ENCODE data around the gene PAIP2. TPM values are rescaled to one million over a fixed set of nuclear protein-coding genes. Genes with fewer than 3 reads are reported as not detected.
"Not testable (repeated sequence)": the region's sequence is repeated elsewhere in the genome, so short reads cannot be mapped to it uniquely, and the experiment has no call there.

Gene PAIP2
- total RNA-seq, 4 donors from 2014 or later = 73.6 to 111 (median 97.0) TPM

DNA sequence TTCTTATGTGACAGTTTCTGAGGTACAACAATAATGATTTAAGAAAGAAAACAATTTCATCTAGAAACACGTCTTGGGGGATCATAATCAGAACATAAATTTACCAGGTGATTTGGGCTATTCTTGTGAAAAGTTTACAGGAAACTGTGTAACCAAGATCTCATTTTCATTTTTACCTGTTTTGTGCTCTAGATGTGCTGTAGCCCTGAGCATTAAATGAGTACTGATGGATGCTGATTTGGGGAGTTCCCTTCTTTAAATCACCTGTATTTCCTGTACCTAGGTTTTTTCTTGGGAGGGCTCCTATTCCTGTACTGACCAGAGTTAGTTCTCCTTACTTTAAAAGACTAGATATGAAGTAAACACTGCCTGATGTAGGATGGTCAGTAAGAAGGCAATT, 35.5 kb upstream of the PAIP2 start:
- peaks cover 92 to 100% (median 100%) of the 10 kb centered on the region in 4 donors for H3K4me1 ChIP-seq
- H3K9me3 ChIP-seq = no peaks in the 10 kb centered on the region
- no peak overlapping the region for H3K4me3 ChIP-seq
- WGBS = 13% methylated on average over 1 of the region's 1 CpG
- H3K27ac ChIP-seq (replicated peaks in 1 of 4) = no peak overlapping the region
- intact Hi-C loops (cut with DNase I) = no loop called here
- TF ChIP-seq, protein P1, sequence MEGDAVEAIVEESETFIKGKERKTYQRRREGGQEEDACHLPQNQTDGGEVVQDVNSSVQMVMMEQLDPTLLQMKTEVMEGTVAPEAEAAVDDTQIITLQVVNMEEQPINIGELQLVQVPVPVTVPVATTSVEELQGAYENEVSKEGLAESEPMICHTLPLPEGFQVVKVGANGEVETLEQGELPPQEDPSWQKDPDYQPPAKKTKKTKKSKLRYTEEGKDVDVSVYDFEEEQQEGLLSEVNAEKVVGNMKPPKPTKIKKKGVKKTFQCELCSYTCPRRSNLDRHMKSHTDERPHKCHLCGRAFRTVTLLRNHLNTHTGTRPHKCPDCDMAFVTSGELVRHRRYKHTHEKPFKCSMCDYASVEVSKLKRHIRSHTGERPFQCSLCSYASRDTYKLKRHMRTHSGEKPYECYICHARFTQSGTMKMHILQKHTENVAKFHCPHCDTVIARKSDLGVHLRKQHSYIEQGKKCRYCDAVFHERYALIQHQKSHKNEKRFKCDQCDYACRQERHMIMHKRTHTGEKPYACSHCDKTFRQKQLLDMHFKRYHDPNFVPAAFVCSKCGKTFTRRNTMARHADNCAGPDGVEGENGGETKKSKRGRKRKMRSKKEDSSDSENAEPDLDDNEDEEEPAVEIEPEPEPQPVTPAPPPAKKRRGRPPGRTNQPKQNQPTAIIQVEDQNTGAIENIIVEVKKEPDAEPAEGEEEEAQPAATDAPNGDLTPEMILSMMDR (IDR thresholded peaks at IDR 0.05) = no peak
- TF ChIP-seq POLR2A (IDR thresholded peaks at IDR 0.05; ENCODE audit: low read depth) = no peak
- H3K36me3 ChIP-seq = no peaks in the 10 kb centered on the region
- no peak for DNase-seq (ENCODE audit: extremely low spot score)
- H3K27me3 ChIP-seq = no peaks in the 10 kb centered on the region

- no peak for DNase-seq (ENCODE audit: extremely low spot score)
- Histone ChIP-seq H3K9me3 (no peaks in the 10 kb centered on the region), H3K27ac (replicated peaks in 1 of 4) (no peak overlapping the region), H3K27me3 (no peaks in the 10 kb centered on the region), H3K4me1 (peaks cover 88 to 100% (median 99%) of the 10 kb centered on the region in 4 donors), H3K36me3 (no peaks in the 10 kb centered on the region), H3K4me3 (no peak overlapping the region)
- intact Hi-C loops (cut with DNase I) = no loop called here
- TF ChIP-seq EP300 (IDR thresholded peaks at IDR 0.05) (no peak), POLR2AphosphoS5 (IDR thresholded peaks at IDR 0.05) (no peak), POLR2A (IDR thresholded peaks at IDR 0.05; ENCODE audit: low read depth) (no peak)
- TF ChIP-seq, protein P1 (IDR thresholded peaks at IDR 0.05) = no peak
- 49% methylated on average over 3 of the region's 3 CpGs for WGBS
Measured at GRCh38 chr5:139306628-139307379, 34.9 kb upstream of the PAIP2 start.

- no peaks in the 10 kb centered on the region for H3K36me3 ChIP-seq
- H3K4me3 ChIP-seq = no peak overlapping the region
- H3K27ac ChIP-seq (replicated peaks in 1 of 4) = no peak overlapping the region
- no peak for DNase-seq (ENCODE audit: extremely low spot score)
- no peaks in the 10 kb centered on the region for H3K27me3 ChIP-seq
- no peaks in the 10 kb centered on the region for H3K9me3 ChIP-seq
- peaks cover 83 to 100% (median 98%) of the 10 kb centered on the region in 4 donors for H3K4me1 ChIP-seq
- intact Hi-C loops (cut with DNase I) = no loop called here
- no peak for TF ChIP-seq POLR2AphosphoS5 (IDR thresholded peaks at IDR 0.05)
- TF ChIP-seq EP300 (IDR thresholded peaks at IDR 0.05) = no peak
- TF ChIP-seq, protein P1 (IDR thresholded peaks at IDR 0.05) = no peak
- TF ChIP-seq POLR2A (IDR thresholded peaks at IDR 0.05; ENCODE audit: low read depth) = no peak
Measured at GRCh38 chr5:139308797-139309196, 32.9 kb upstream of the PAIP2 start.

DNA sequence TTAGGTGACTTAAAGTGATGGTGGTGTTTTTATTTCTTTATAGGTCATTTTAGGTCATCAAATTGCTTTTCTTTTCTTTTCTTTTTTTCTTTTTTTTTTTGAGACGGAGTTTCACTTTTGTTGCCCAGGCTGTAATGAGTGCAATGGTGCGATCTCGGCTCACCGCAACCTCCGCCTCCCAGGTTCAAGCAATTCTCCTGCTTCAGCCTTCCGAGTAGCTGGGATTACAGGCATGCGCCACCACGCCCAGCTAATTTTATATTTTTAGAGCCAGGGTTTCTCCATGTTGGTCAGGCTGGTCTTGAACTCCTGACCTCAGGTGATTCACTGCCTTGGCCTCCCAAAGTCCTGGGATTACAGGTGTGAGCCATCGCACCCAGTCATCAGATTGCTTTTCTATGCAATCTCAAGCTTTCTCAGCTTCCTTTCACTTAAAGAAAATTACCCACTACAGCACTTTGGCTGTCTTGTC, 30.9 kb upstream of the PAIP2 start:
- 85% methylated on average over 9 of the region's 9 CpGs for WGBS
- H3K9me3 ChIP-seq; DNase-seq (ENCODE audit: extremely low spot score); H3K27me3 ChIP-seq; intact Hi-C loops (cut with DNase I); H3K27ac ChIP-seq (replicated peaks in 1 of 4); H3K36me3 ChIP-seq; H3K4me3 ChIP-seq: not testable (repeated sequence)
- peaks cover 66 to 100% (median 98%) of the 10 kb centered on the region in 4 donors for H3K4me1 ChIP-seq

DNA sequence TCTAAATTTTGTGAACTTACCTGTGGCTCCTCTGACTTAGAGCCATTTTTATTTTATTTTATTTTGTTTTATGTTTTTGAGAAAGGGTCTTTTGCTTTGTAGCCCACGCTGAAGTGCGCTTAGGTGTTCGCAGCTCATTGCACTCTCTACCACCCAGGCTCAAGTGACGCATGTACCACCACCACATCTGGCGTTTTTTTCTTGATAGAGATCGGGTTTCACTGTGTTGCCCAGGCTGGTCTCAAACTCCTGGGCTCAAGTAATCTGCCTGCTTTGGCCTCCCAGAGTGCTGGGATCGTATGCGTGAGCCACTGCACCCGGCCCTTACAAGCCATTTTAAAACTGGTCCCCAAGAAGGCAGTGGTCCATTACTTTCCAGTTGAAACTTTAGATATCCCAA, 29.6 kb upstream of the PAIP2 start:
- peaks cover 11 to 21% (median 16%) of the 10 kb centered on the region in 4 donors for H3K36me3 ChIP-seq
- TF ChIP-seq POLR2AphosphoS5 (IDR thresholded peaks at IDR 0.05) (no peak), EP300 (IDR thresholded peaks at IDR 0.05) (no peak), POLR2A (IDR thresholded peaks at IDR 0.05; ENCODE audit: low read depth) (no peak)
- TF ChIP-seq, protein P1 (IDR thresholded peaks at IDR 0.05) = no peak
- intact Hi-C loops (cut with DNase I) = no loop called here
- DNase-seq (ENCODE audit: extremely low spot score) = no peak
- 90% methylated on average over 9 of the region's 9 CpGs for WGBS
- peaks cover 62 to 96% (median 95%) of the 10 kb centered on the region in 4 donors for H3K4me1 ChIP-seq
- no peak overlapping the region for H3K27ac ChIP-seq (replicated peaks in 1 of 4)
- H3K4me3 ChIP-seq = no peak overlapping the region
- no peaks in the 10 kb centered on the region for H3K27me3 ChIP-seq
- H3K9me3 ChIP-seq = no peaks in the 10 kb centered on the region

Data from esophagus muscularis mucosa (tissue), 4 donors.